Muscle of leg (tissue), 11 donors: ENCODE measurements around the gene ALKBH5. TPM values are rescaled to one million over a fixed set of nuclear protein-coding genes. Genes with fewer than 3 reads are reported as not detected.
A peak's percentile ranks its signal among the peaks of the same experiment; 100 is the strongest.

Source experiments
- DNase-seq: peaks from one replicate; pipeline ENCODE4 v3.0.0; 2013
- H3K27ac ChIP-seq: one replicate; pipeline ENCODE4 v1.5.1; 2013; ENCODE audit warnings: mild to moderate bottlenecking, low read length, control low read depth
- H3K27me3 ChIP-seq: one replicate; pipeline ENCODE4 v1.6.1; 2013; ENCODE audit warnings: low read length; ENCODE audit not compliant: control insufficient read depth, insufficient read depth
- H3K36me3 ChIP-seq: one replicate; pipeline ENCODE4 v1.6.1; 2013; ENCODE audit warnings: low read length; ENCODE audit not compliant: control insufficient read depth, insufficient read depth
- H3K4me1 ChIP-seq: one replicate; pipeline ENCODE4 v1.6.1; 2013; ENCODE audit warnings: low read length; ENCODE audit not compliant: control insufficient read depth, insufficient read depth
- H3K4me3 ChIP-seq: one replicate; pipeline ENCODE4 v1.5.1; 2013; ENCODE audit warnings: low read length, control low read depth
- H3K9me3 ChIP-seq: replicated peaks from 2 replicates; pipeline ENCODE4 v1.6.1; 2013; ENCODE audit warnings: low read depth, low read length; ENCODE audit not compliant: control insufficient read depth
- WGBS: methylation state at CpG from one replicate; pipeline ENCODE4 v1.1.5; 2013; ENCODE audit warnings: missing lambda C conversion rate; ENCODE audit not compliant: insufficient coverage; 5-methylcytosine and 5-hydroxymethylcytosine counted together
- polyA plus RNA-seq, 8 donors: library from polyadenylated mRNA; unstranded; fragments of 120-200 nt; gene quantifications; one replicate each; pipeline versions ENCODE4 v1.2.1 to v1.2.3, GENCODE V29; 2013; ENCODE audit warnings: inconsistent platforms in 1 of 8, low replicate concordance in 1 of 8; ENCODE audit not compliant: insufficient read length in 8 of 8, insufficient read depth in 1 of 8
- total RNA-seq: library from RNA; stranded (reverse); fragments of 120-200 nt; gene quantifications from one replicate; pipeline ENCODE4 v1.2.4, GENCODE V29; 2013

ALKBH5 gene
- total and polyA plus RNA-seq, 9 donors: 56.5 to 72.3 (median 66.7) TPM

DNA sequence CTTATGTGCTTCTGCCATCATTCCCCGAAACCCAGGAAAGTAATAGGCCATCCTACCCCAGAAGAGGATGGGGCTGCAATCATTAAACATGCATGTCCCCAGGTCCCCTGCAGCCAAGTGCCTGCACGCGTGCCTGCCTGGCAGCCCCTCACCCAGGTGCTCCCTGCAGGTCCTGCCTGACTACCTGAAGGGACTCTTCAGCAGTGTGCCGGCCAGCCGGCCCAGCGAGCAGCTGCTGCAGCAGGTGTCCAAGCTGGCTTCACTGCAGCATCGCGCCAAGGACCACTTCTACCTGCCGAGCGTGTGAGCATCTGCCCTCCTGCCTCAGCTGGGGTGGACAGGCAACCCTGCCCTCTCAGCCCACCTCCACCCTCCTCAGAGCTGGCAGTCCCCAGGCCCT lies 16.2 kb upstream of the ALKBH5 start:
- no peaks in the 10 kb centered on the region for H3K36me3 ChIP-seq
- H3K27me3 ChIP-seq: no peaks in the 10 kb centered on the region
- H3K4me3 ChIP-seq: no peak overlapping the region
- no peaks in the 10 kb centered on the region for H3K4me1 ChIP-seq
- H3K9me3 ChIP-seq: no peaks in the 10 kb centered on the region
- no peak overlapping the region for H3K27ac ChIP-seq
- whole genome bisulfite sequencing: 79% methylated on average over 10 of the region's 10 CpGs
- DNase-seq: no peak

DNA sequence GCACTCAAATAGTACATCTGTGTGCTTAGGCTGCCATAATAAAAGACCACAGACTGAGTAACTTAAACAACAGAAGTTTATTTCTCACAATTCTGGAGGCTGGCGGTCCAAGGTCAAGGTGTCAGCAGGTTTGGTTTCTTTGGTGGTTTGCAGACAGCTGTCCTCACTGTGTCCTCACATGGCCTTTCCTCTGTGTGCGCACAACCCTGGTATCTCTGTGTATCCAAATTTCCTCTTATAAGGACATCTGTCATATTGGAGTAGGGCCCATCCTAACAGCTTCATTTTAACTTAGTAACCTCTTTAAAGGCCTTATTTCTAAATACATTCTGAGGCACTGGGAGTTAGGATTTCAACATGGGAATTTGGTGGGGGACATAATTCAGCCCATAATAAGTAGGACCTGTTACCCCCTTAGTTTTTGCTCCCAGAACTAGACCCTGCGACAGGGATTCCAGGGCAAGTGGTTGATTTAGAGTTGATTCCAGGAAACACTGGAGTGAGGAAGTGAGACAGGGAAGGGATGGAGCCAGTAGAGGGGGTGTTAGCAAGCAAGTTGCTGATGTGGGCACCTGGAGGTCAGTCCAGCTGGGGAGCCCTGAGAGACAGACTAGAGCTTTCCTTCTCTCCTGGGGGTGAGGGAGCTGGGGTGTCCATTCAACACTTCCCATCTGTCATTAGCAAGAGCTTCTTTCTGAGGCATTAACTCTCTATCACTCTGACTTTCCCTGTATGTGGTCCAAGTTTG lies 10.9 kb upstream of the ALKBH5 start:
- H3K27ac ChIP-seq: no peak overlapping the region
- 50% methylated on average over 1 of the region's 3 CpGs for WGBS

DNA sequence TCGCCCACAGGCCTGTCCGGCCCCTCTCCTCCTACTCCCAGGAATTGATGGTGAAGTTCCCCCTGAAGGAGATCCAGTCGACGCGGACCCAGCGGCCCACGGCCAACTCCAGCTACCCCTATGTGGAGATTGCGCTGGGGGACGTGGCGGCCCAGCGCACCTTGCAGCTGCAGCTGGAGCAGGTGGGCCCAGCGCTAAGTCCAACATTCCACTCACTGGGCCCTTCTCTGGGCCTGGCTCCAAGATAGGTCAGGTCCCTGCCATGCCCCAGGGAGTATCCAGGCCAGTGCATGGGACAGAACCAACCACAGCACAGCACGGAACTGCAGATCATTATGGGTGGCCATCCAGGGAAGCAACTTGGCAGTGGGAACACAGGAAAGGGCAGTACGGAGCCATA lies 9.9 kb upstream of the ALKBH5 start:
- Histone ChIP-seq H3K36me3 (no peaks in the 10 kb centered on the region), H3K4me1 (no peaks in the 10 kb centered on the region), H3K27ac (no peak overlapping the region), H3K4me3 (no peak overlapping the region), H3K27me3 (no peaks in the 10 kb centered on the region), H3K9me3 (no peaks in the 10 kb centered on the region)
- WGBS: 86% methylated on average over 12 of the region's 14 CpGs
- DNase-seq: no peak

More for the DNA sequence above, 10.9 kb upstream of the ALKBH5 start:
- DNase-seq: no peak
- Histone ChIP-seq H3K9me3 (no peaks in the 10 kb centered on the region), H3K36me3 (no peaks in the 10 kb centered on the region), H3K27me3 (no peaks in the 10 kb centered on the region), H3K4me1 (no peaks in the 10 kb centered on the region), H3K4me3 (no peak overlapping the region)

DNA sequence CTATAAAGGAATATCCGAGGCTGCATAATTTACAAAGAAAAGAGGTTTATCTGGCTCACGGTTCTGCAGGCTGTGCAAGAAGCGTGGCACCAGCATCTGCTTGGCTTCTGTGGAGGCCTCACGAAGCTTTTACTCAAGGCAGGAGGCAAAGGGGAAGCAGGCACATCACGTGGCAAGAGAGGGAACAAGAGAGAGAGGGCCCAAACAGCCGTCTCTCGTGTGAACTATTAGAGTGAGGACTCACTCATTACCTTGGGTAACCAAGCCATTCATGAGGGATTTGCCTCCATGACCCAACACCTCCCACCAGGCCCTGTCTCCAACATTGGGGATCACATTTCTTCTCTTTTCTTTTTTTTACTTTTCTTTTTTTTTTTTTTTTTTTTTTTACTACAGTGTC lies 7.5 kb upstream of the ALKBH5 start:
- H3K4me1 ChIP-seq: peaks cover 2% of the 10 kb centered on the region
- WGBS: 68% methylated on average over 4 of the region's 7 CpGs
- H3K4me3 ChIP-seq: no peak overlapping the region
- no peaks in the 10 kb centered on the region for H3K27me3 ChIP-seq
- H3K9me3 ChIP-seq: no peaks in the 10 kb centered on the region
- DNase-seq: peak; percentile 50
- H3K36me3 ChIP-seq: no peaks in the 10 kb centered on the region
- H3K27ac ChIP-seq: no peak overlapping the region

DNA sequence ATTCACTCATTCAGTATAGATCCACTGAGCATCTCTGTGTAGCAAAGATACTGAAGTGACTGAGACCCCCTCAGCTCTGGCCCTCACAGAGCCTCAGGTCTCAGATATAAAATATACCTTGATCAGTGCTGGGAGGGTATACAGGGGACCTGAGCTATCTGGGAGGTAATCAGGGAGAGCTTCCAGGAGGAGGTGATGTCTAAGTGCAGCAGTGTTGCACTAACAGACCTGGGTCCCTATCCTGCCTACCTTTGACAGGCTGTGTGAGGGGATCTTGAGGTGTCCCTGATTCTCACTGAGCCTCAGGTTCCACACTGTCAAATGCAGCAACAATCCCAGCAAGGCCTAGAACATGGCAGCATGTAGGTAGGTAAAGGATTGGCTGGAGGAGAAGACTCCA lies 6.5 kb upstream of the ALKBH5 start:
- no peak for DNase-seq
- Histone ChIP-seq H3K4me1 (peaks cover 10% of the 10 kb centered on the region), H3K27me3 (no peaks in the 10 kb centered on the region), H3K27ac (no peak overlapping the region), H3K9me3 (no peaks in the 10 kb centered on the region), H3K36me3 (no peaks in the 10 kb centered on the region), H3K4me3 (no peak overlapping the region)

DNA sequence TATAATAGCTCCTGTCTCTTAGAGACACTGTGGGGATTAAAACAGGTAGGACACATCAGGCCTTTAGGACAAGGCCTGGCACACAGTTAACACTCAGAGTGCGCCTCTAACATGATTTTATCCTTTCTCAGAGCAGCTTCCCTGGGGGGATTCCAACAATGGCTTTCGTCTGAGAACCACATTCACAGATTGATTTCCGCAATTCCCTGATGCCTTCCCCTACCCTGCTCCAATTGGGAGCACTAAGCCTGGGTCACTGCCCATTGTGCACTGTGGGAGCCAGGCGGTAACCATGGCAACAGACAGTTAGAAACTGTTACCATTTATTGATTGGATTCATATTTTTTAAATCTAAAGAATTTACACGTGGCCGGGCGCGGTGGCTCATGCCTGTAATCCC lies 5.9 kb upstream of the ALKBH5 start:
- H3K9me3 ChIP-seq: no peaks in the 10 kb centered on the region
- H3K27me3 ChIP-seq: no peaks in the 10 kb centered on the region
- WGBS: 71% methylated on average over 3 of the region's 8 CpGs
- no peak for DNase-seq
- no peaks in the 10 kb centered on the region for H3K36me3 ChIP-seq
- H3K4me1 ChIP-seq: peaks cover 16% of the 10 kb centered on the region
- H3K27ac ChIP-seq: no peak overlapping the region
- H3K4me3 ChIP-seq: no peak overlapping the region

DNA sequence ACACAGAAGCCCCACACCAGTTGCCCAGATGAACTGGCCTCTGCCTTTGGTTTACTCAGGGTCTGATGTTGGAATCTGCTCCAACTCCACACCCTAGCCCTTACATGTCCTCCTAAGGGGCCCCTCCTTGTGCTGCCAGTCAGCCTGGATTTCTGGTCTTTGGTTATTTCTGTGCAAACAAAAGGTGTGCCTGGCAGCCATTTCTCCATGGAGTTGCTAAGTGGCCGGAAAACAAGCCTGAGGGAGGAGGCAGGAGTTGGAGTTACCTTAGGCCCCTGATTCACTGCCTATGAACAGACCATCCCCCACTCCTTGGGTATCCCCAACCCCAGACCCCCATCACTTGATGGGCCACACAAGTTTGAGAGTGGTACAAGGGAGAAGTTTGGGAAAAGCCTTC lies 4.4 kb upstream of the ALKBH5 start:
- no CpG with 5 or more reads among the region's 1 CpG for WGBS

DNA sequence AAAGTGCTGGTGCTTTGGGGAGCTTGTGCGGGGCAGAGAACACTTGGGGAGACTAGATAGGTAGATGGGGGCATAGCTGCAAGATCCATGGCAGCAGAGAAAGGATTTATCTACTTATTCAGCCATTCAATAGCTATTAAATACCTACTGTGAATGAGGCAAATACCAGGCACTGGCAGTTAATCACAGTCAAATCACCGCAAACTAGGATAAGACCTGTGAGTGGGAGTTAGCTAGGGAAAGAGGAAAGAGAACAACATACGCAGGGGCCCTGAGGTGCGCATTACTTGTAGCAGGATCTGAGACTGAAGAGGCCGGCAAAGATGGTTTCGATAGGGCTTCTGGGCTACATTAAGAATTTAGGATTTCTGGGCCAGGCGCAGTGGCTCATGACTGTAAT lies 3.8 kb upstream of the ALKBH5 start:
- Histone ChIP-seq H3K4me1 (peaks cover 18% of the 10 kb centered on the region), H3K4me3 (no peak overlapping the region), H3K9me3 (no peaks in the 10 kb centered on the region), H3K36me3 (no peaks in the 10 kb centered on the region), H3K27ac (no peak overlapping the region), H3K27me3 (no peaks in the 10 kb centered on the region)
- no peak for DNase-seq
- 79% methylated on average over 5 of the region's 7 CpGs for WGBS

More for the DNA sequence above, 4.4 kb upstream of the ALKBH5 start:
- Histone ChIP-seq H3K27me3 (no peaks in the 10 kb centered on the region), H3K4me3 (no peak overlapping the region), H3K9me3 (no peaks in the 10 kb centered on the region), H3K4me1 (peaks cover 17% of the 10 kb centered on the region), H3K27ac (no peak overlapping the region), H3K36me3 (no peaks in the 10 kb centered on the region)
- no peak for DNase-seq

DNA sequence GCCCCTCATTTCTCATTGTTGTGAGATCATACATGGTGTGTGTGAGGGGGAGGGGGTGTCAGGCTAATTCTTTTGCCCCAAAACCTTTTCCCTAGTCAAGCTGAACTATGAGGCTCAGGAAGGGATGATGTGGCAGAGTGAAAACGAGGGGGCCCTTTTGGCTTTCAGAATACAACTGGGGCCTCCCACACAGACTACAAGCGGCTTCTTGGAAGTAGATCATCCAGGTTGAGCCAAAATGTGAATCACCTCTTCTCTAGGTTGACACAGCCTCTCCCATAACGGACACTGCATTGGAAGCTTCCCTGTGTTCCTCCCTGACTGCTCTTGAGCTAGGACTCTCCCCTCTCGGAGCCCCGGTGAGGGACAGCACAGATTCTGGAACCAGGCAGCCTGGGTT lies 2.3 kb upstream of the ALKBH5 start:
- Histone ChIP-seq H3K4me3 (no peak overlapping the region), H3K36me3 (peaks cover 10% of the 10 kb centered on the region), H3K4me1 (peaks cover 32% of the 10 kb centered on the region), H3K27ac (peak overlapping the region; percentile 100), H3K9me3 (no peaks in the 10 kb centered on the region), H3K27me3 (no peaks in the 10 kb centered on the region)
- peak; percentile 87 for DNase-seq
- WGBS: 69% methylated on average over 2 of the region's 5 CpGs

DNA sequence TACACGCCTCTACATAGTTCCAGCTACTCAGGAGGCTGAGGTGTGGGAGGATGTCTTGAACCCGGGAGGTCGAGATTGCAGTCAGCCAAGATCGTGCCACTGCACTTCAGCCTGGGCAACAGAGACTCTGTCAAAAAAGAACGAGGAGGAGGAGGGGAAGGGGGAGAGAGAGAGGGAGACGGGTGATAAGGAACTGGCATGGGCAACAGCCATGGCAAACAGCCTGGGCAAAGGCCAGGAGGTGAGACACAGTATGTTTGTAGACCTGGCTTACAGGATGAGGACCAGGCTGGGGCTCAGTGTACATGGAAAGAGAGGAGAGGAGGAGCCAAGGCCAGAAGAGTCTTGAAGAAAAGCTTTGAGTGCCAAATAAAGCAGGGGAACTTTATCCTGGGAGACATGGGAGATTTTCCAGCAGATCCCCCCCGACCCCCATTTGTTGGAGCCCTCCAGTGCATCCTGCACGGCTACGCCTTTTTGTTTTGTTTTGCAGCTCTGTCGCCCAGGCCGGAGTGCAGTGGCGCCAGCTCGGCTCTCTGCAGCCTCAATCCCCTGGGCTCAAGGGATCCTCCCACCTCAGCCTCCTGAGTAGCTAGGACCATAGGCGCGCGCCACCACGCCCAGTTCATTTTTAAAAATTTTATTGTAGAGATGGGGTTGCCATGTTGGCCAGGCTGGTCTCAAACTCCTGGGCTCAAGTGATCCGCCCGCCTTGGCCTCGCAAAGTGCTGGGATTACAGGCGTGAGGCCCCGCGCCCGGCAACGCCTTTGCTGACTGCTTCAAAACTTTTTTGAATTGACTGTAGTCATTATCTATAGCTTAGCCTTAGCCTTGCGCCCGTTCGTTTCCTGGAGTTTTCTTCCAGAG lies 1.3 kb upstream of the ALKBH5 start:
- peak overlapping the region; percentile 100 for H3K27ac ChIP-seq
- peak overlapping the region; percentile 69 for H3K4me3 ChIP-seq
- no peaks in the 10 kb centered on the region for H3K27me3 ChIP-seq
- H3K9me3 ChIP-seq: no peaks in the 10 kb centered on the region
- peak; percentile 80 for DNase-seq
- H3K4me1 ChIP-seq: peaks cover 41% of the 10 kb centered on the region
- peaks cover 15% of the 10 kb centered on the region for H3K36me3 ChIP-seq
- 16% methylated on average over 22 of the region's 28 CpGs for WGBS
